Psoas muscle (tissue), 8 donors: Measurements from ENCODE around the gene MAP3K2. TPM values are rescaled to one million over a fixed set of nuclear protein-coding genes. Genes with fewer than 3 reads are reported as not detected.
A peak's percentile ranks its signal among the peaks of the same experiment; 100 is the strongest.

ENCODE experiments used
- ATAC-seq, 4 donors: fragments of 200-7000 bp; cut with Tn5 transposase; one replicate each; pipeline ENCODE4 v1.9.1; 2020; ENCODE audit warnings: moderate library complexity in 3 of 4, mild to moderate bottlenecking in 2 of 4
- DNase-seq, 2 donors: peaks; one replicate each; pipeline ENCODE4 v3.0.0-alpha.2; 2020
- H3K27ac ChIP-seq: fragments of 200-600 bp; one replicate; pipeline ENCODE4 v1.8.0; 2022
- H3K27me3 ChIP-seq, 3 donors: fragments of 200-600 bp in 1 of 3; one replicate each; pipeline versions ENCODE4 v1.6.1 to v1.8.0; 2013 to 2022; ENCODE audit warnings: low read length in 2 of 3, mild to moderate bottlenecking in 2 of 3, moderate library complexity in 1 of 3; ENCODE audit not compliant: insufficient read depth in 3 of 3
- H3K36me3 ChIP-seq, 2 donors: fragments of 200-600 bp in 1 of 2; one replicate each; pipeline versions ENCODE4 v1.6.1 to v1.8.0; 2013 to 2022; ENCODE audit warnings: low read depth in 1 of 2, mild to moderate bottlenecking in 1 of 2, moderate library complexity in 1 of 2; ENCODE audit not compliant: insufficient read depth in 1 of 2
- H3K4me1 ChIP-seq: fragments of 200-600 bp; one replicate; pipeline ENCODE4 v1.8.0; 2022
- H3K4me3 ChIP-seq: fragments of 200-600 bp; one replicate; pipeline ENCODE4 v1.8.0; 2022; ENCODE audit warnings: mild to moderate bottlenecking
- H3K9me3 ChIP-seq: fragments of 200-600 bp; one replicate; pipeline ENCODE4 v1.8.0; 2022
- CTCF ChIP-seq: fragments of 200-600 bp; IDR thresholded peaks from one replicate; pipeline ENCODE4 v1.8.0; 2022; ENCODE audit warnings: antibody characterized with exemption
- WGBS, 3 donors: extraction: QIAGEN DNeasy Blood & Tissue Kit; methylation state at CpG; one replicate each; pipeline versions ENCODE4 v1.1.6 to v1.1.7; 2013; 5-methylcytosine and 5-hydroxymethylcytosine counted together
- intact Hi-C, 2 donors: fragments of 100-400 bp; cut with DNase I; formaldehyde crosslinking; loops; one replicate each; pipeline versions ENCODE4 v1.11.0 to v1.14.2; 2022
- polyA plus RNA-seq, 3 donors: library from polyadenylated mRNA; stranded (reverse); fragments of 200-250 nt; gene quantifications; one replicate each; pipeline ENCODE4 v1.2.3, GENCODE V29; 2013
- total RNA-seq, 4 donors: library from RNA; stranded (reverse); fragmentation: NEBNext Ultra II Directional in 2 of 4; extraction: Animal tissue kit (Norgen Biotek cat#: 25700) in 2 of 4; gene quantifications; one replicate each; pipeline versions ENCODE4 v1.2.1 to v1.2.4, GENCODE V29; 2021 to 2023
- donor health status: healthy with polysubstance abuse.
- donor health status: DM: no; HTN: no; CAD: no; lungs with moderate emphysema.
- donor health status: Bipolar disorder and iron deficiency.
- donor health status: healthy.
- donor health status: DM: yes; HTN: yes; CAD: no.
- donor health status: DM: no; HTN: no; CAD: no.
- donor health status: DM: no; HTN: no; CAD: no.
- donor health status: DM: yes; HTN: yes; CAD: no.

The MAP3K2 gene
- total and polyA plus RNA-seq, 7 donors: 4.2 to 37.1 (median 25.9) TPM

GRCh38 chr2:127421116-127421800 lies 33.5 kb upstream of the MAP3K2 start:
- Histone ChIP-seq H3K27me3 (peaks cover 0 to 37% (median 15%) of the 10 kb centered on the region in 3 donors), H3K9me3 (no peaks in the 10 kb centered on the region), H3K27ac (no peak overlapping the region), H3K4me3 (no peak overlapping the region), H3K36me3 (no peaks in the 10 kb centered on the region), H3K4me1 (peaks cover 11% of the 10 kb centered on the region)
- TF ChIP-seq CTCF: no peak
- ATAC-seq (no peak), DNase-seq (no peak)
- intact Hi-C loops: no loop called here
- WGBS, 3 donors: 88 to 91% (median 89%) methylated on average over 15 of the region's 15 CpGs

- WGBS, 3 donors: 48 to 56% (median 55%) methylated on average over 4 to 8 of the region's 8 CpGs
- no peak for TF ChIP-seq CTCF
- H3K9me3 ChIP-seq: no peaks in the 10 kb centered on the region
- peaks cover 13% of the 10 kb centered on the region for H3K4me1 ChIP-seq
- H3K4me3 ChIP-seq: no peak overlapping the region
- DNase-seq (no peak), ATAC-seq (no peak)
- intact Hi-C loops: no loop called here
- H3K27me3 ChIP-seq: peaks cover 0 to 37% (median 15%) of the 10 kb centered on the region in 3 donors
- H3K36me3 ChIP-seq: no peaks in the 10 kb centered on the region
- no peak overlapping the region for H3K27ac ChIP-seq
Observed at GRCh38 chr2:127420039-127420864, 32.5 kb upstream of the MAP3K2 start.

GRCh38 chr2:127419448-127420038 lies 31.8 kb upstream of the MAP3K2 start:
- Histone ChIP-seq H3K27ac (no peak overlapping the region), H3K36me3 (no peaks in the 10 kb centered on the region), H3K27me3 (peaks cover 0 to 33% (median 13%) of the 10 kb centered on the region in 3 donors), H3K4me3 (no peak overlapping the region), H3K9me3 (no peaks in the 10 kb centered on the region), H3K4me1 (peaks cover 13% of the 10 kb centered on the region)
- ATAC-seq (peak; percentile 38 to 72 (median 60)), DNase-seq (no peak)
- TF ChIP-seq CTCF: no peak
- intact Hi-C loops: loop anchor here (5.0 kb wide), 2 partner anchors 47 to 62 kb away; no protein-coding TSS in a partner anchor
- 53 to 68% (median 55%) methylated on average over 15 of the region's 15 CpGs for WGBS, 3 donors

GRCh38 chr2:127419112-127419430 lies 31.3 kb upstream of the MAP3K2 start:
- Histone ChIP-seq H3K9me3 (no peaks in the 10 kb centered on the region), H3K4me1 (peaks cover 15% of the 10 kb centered on the region), H3K36me3 (no peaks in the 10 kb centered on the region), H3K27ac (no peak overlapping the region), H3K27me3 (peaks cover 0 to 29% (median 13%) of the 10 kb centered on the region in 3 donors), H3K4me3 (no peak overlapping the region)
- WGBS, 3 donors: 90 to 95% (median 94%) methylated on average over 4 of the region's 4 CpGs
- DNase-seq: no peak
- intact Hi-C loops: loop anchor here (5.0 kb wide), 2 partner anchors 47 to 62 kb away; no protein-coding TSS in a partner anchor
- TF ChIP-seq CTCF: no peak
- no peak for ATAC-seq
